SK-N-SH (cell line): ENCODE results near the gene SRGN. TPM values are rescaled to one million over a fixed set of nuclear protein-coding genes. Genes with fewer than 3 reads are reported as not detected.

Experiments
- CTCF ChIA-PET: fragments of 300-600, 350-600 bp; formaldehyde crosslinking; extraction: SDS; loops from one replicate; lab custom pipeline; 2021; lab: Yijun Ruan, JAX
- POLR2A ChIA-PET: fragments of 350-600 bp; sonication (Branson Sonifier 250); formaldehyde crosslinking; extraction: SDS; loops from one replicate; lab custom pipeline; 2020; ENCODE audit warnings: antibody characterized with exemption, inconsistent platforms; lab: Yijun Ruan, JAX
- DNase-seq: peaks from one replicate; pipeline ENCODE4 v3.0.0; 2012
- H2AFZ ChIP-seq: fragments of 200-600 bp; sonication (generic); 2 replicates; pipeline ENCODE4 v1.8.1; 2016; ENCODE audit warnings: antibody characterized with exemption, mild to moderate bottlenecking, low read depth
- H3F3A ChIP-seq: fragments of 200-600 bp; sonication (generic); replicated peaks from 2 replicates; pipeline ENCODE3; 2016; ENCODE audit warnings: antibody characterized with exemption, mild to moderate bottlenecking; ENCODE audit not compliant: insufficient read depth
- H3K27ac ChIP-seq, 2 experiments: fragments of 200-500 bp in 1 of 2; fragments of 200-600 bp in 1 of 2; sonication (Bioruptor generic) in 1 of 2; sonication (generic), shearing (Covaris generic) in 1 of 2; 2 replicates each; pipeline versions ENCODE4 v1.5.1 to v1.6.1; 2014 to 2016; ENCODE audit warnings: low read depth in 2 of 2, inconsistent platforms in 1 of 2, low read length in 1 of 2, mild to moderate bottlenecking in 1 of 2, mixed read lengths in 1 of 2
- H3K27me3 ChIP-seq: fragments of 200-600 bp; sonication (generic), shearing (Covaris generic); 2 replicates; pipeline ENCODE4 v1.6.1; 2016; ENCODE audit warnings: mixed run types; ENCODE audit not compliant: insufficient read depth
- H3K36me3 ChIP-seq, 2 experiments: fragments of 200-500 bp in 1 of 2; fragments of 200-600 bp in 1 of 2; sonication (Bioruptor generic) in 1 of 2; sonication (generic) in 1 of 2; replicated peaks in 1 of 2; 2 replicates each; pipeline versions ENCODE3 to v1.5.1; 2014 to 2016; ENCODE audit warnings: low read length in 1 of 2, mild to moderate bottlenecking in 1 of 2; ENCODE audit not compliant: insufficient read depth in 2 of 2, control insufficient read depth in 1 of 2
- H3K4me1 ChIP-seq, 2 experiments: fragments of 200-500 bp in 1 of 2; fragments of 200-600 bp in 1 of 2; sonication (Bioruptor generic) in 1 of 2; sonication (generic), shearing (Covaris generic) in 1 of 2; 2 replicates each; pipeline versions ENCODE4 v1.5.1 to v1.6.1; 2014 to 2016; ENCODE audit warnings: low read depth in 1 of 2, low read length in 1 of 2, mixed run types in 1 of 2; ENCODE audit not compliant: insufficient read depth in 2 of 2, control insufficient read depth in 1 of 2
- H3K4me2 ChIP-seq: fragments of 200-600 bp; sonication (generic), shearing (Covaris generic); 2 replicates; pipeline ENCODE4 v1.6.1; 2017; ENCODE audit warnings: mixed run types
- H3K4me3 ChIP-seq, 2 experiments: fragments of 200-500 bp in 1 of 2; fragments of 200-600 bp in 1 of 2; sonication (Bioruptor generic) in 1 of 2; sonication (generic), shearing (Covaris generic) in 1 of 2; 2 replicates each; pipeline versions ENCODE4 v1.5.1 to v1.8.1; 2014 to 2016; ENCODE audit warnings: low read depth in 2 of 2, inconsistent platforms in 1 of 2, low read length in 1 of 2, mild to moderate bottlenecking in 1 of 2, mixed read lengths in 1 of 2, moderate library complexity in 1 of 2
- H3K79me2 ChIP-seq: fragments of 200-600 bp; sonication (generic); 2 replicates; pipeline ENCODE4 v1.8.1; 2017; ENCODE audit warnings: mild to moderate bottlenecking; ENCODE audit not compliant: insufficient read depth
- H3K9ac ChIP-seq: fragments of 200-600 bp; sonication (generic); 2 replicates; pipeline ENCODE4 v1.6.1; 2017; ENCODE audit warnings: mixed run types
- H3K9me2 ChIP-seq: fragments of 200-600 bp; sonication (generic); 2 replicates; pipeline ENCODE4 v1.6.1; 2017; ENCODE audit warnings: mixed run types
- H3K9me3 ChIP-seq: fragments of 200-600 bp; sonication (generic); 2 replicates; pipeline ENCODE4 v1.6.1; 2017; ENCODE audit warnings: mixed run types, mild to moderate bottlenecking, moderate library complexity
- H4K20me1 ChIP-seq: fragments of 200-600 bp; sonication (generic); 2 replicates; pipeline ENCODE4 v1.6.1; 2017; ENCODE audit warnings: mild to moderate bottlenecking, mixed run types; ENCODE audit not compliant: insufficient read depth
- CHD2 ChIP-seq: fragments of 150-350 bp; IDR thresholded peaks from 2 replicates; pipeline ENCODE4 v1.6.1; 2018; ENCODE audit warnings: low read length; ENCODE audit not compliant: partially characterized antibody
- ELF1 ChIP-seq: IDR thresholded peaks from 2 replicates; pipeline ENCODE4 v1.4.0; 2012
- EZH2phosphoT487 ChIP-seq: fragments of 200-600 bp; sonication (generic); IDR thresholded peaks from 2 replicates; pipeline ENCODE4 v1.6.1; 2017; ENCODE audit warnings: low read depth, mixed run types, mild to moderate bottlenecking, antibody characterized with exemption, moderate library complexity, borderline replicate concordance
- FOXM1 ChIP-seq: IDR thresholded peaks from 2 replicates; pipeline ENCODE4 v1.4.0; 2012; ENCODE audit warnings: low read depth, mild to moderate bottlenecking
- GABPA ChIP-seq: IDR thresholded peaks from 2 replicates; pipeline ENCODE4 v1.4.0; 2012; ENCODE audit warnings: low read depth, mild to moderate bottlenecking
- GATA2 ChIP-seq: sonication (generic); formaldehyde crosslinking; IDR thresholded peaks from 2 replicates; pipeline ENCODE4 v1.5.0; 2020; ENCODE audit warnings: mild to moderate bottlenecking, missing genetic modification reagents
- MAX ChIP-seq: IDR thresholded peaks from 2 replicates; pipeline ENCODE4 v1.4.0; 2012; ENCODE audit warnings: low read depth
- MXI1 ChIP-seq: IDR thresholded peaks from 2 replicates; pipeline ENCODE4 v1.6.1; 2012; ENCODE audit warnings: mild to moderate bottlenecking, low read depth, low read length, improper control_type of control experiment
- NFIC ChIP-seq: IDR thresholded peaks from 2 replicates; pipeline ENCODE4 v1.4.0; 2012; ENCODE audit warnings: borderline replicate concordance
- PBX3 ChIP-seq: IDR thresholded peaks from 2 replicates; pipeline ENCODE4; 2012
- POLR2AphosphoS5 ChIP-seq: IDR thresholded peaks from 2 replicates; pipeline ENCODE4 v1.6.1; 2012; ENCODE audit warnings: low read depth, low read length
- RCOR1 ChIP-seq: fragments of 150-350 bp; IDR thresholded peaks from 2 replicates; pipeline ENCODE4 v1.6.1; 2017; ENCODE audit warnings: antibody characterized with exemption, low read length
- RFX5 ChIP-seq: IDR thresholded peaks from 2 replicates; pipeline ENCODE4 v1.6.1; 2012; ENCODE audit warnings: mild to moderate bottlenecking, improper control_type of control experiment, low read length
- RXRA ChIP-seq: IDR thresholded peaks from 2 replicates; pipeline ENCODE4 v1.4.0; 2012; ENCODE audit warnings: low read depth, mild to moderate bottlenecking, borderline replicate concordance
- SMC3 ChIP-seq: IDR thresholded peaks from 2 replicates; pipeline ENCODE4 v1.6.1; 2012; ENCODE audit warnings: low read depth, low read length, improper control_type of control experiment
- TAF1 ChIP-seq: IDR thresholded peaks from 2 replicates; pipeline ENCODE4 v1.6.1; 2012; ENCODE audit warnings: low read depth, mild to moderate bottlenecking, low read length, moderate library complexity, borderline replicate concordance
- TCF12 ChIP-seq: IDR thresholded peaks from 2 replicates; pipeline ENCODE4 v1.4.0; 2012
- TEAD4 ChIP-seq: IDR thresholded peaks from 2 replicates; pipeline ENCODE4 v1.4.0; 2012; ENCODE audit warnings: mild to moderate bottlenecking, borderline replicate concordance; ENCODE audit not compliant: insufficient read depth
- USF2 ChIP-seq: fragments of 150-350 bp; IDR thresholded peaks from 2 replicates; pipeline ENCODE4 v1.6.1; 2017; ENCODE audit warnings: antibody characterized with exemption, low read length, low read depth, borderline replicate concordance
- YY1 ChIP-seq: IDR thresholded peaks from 2 replicates; pipeline ENCODE4 v1.4.0; 2012; ENCODE audit warnings: low read depth, mild to moderate bottlenecking
- WGBS: methylation state at CpG from one replicate; pipeline ENCODE4 v1.1.6; 2017; ENCODE audit warnings: low lambda C conversion rate; 5-methylcytosine and 5-hydroxymethylcytosine counted together
- polyA plus RNA-seq, 3 experiments: library from polyadenylated mRNA; depleted of rRNA; stranded (reverse); fragments of >200 nt; gene quantifications; 2 replicates each; pipeline ENCODE4 v1.2.3, GENCODE V29; 2012
- TF ChIP-seq, protein P1 (sequence below): fragments of 150-350 bp; IDR thresholded peaks from 2 replicates; pipeline ENCODE4 v1.6.1; 2016; ENCODE audit warnings: mild to moderate bottlenecking, low read depth, low read length

SRGN gene
- polyA plus RNA-seq, 1 of the 3 experiments (the other 2 are of a cell fraction) = 0.10 TPM

DNA sequence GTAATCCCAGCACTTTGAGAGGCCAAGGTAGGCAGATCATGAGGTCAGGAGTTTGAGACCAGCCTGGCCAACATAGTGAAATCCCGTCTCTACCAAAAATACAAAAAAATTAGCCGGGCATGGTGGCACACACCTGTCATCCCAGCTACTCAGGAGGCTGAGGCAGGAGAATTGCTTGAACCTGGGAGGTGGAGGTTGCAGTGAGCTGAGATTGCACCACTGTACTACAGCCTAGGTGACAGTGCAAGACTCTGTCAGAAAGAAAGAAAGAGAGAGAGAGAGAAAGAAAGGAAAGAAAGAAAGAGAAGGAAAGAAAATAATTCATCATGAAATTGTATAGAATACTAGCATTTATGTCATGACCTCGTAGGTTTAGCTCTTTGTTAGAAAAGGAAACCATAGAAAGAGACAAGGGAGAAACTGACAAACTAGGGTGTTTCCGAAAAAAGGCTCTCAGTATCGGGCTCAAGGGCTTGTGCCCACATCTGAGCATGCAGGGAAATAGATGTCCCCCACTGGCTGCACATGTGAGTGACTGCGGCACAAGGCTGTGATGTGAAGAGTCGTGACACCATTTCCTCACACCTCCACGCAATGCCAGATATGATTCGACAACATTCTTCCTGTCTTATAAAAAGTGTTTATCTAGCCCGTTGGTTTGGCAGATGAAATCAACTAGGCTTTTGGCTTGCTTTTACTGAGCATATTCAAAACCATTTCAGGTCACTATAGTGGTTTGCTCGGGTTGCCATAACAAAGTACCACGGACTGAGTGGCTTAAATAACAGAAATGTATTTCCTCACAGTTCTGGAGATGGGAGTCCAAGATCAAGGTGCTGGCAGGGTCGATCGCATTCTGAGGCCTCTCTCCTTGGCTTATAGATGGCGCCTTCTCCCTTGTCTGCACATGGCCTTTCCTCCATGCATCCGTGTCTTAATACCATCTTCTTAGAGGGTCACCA is 2.0 kb downstream of the SRGN start:
- Histone ChIP-seq H3K9me3 (no peaks in the 10 kb centered on the region), H3K4me1 (no peaks in the 10 kb centered on the region), H4K20me1 (no peaks in the 10 kb centered on the region), H3K9me2 (no peaks in the 10 kb centered on the region), H3K4me3 (no peak overlapping the region), H3K4me2 (no peak overlapping the region), H3K27me3 (no peaks in the 10 kb centered on the region), H3F3A (peaks cover 9% of the 10 kb centered on the region), H3K79me2 (no peaks in the 10 kb centered on the region), H3K9ac (no peak overlapping the region), H3K36me3 (no peaks in the 10 kb centered on the region), H3K27ac (no peak overlapping the region), H2AFZ (no peak overlapping the region)
- CTCF ChIA-PET = interaction anchor here (0.9 kb wide), 1 partner anchor 85 kb away, joined by 4 read pairs; no protein-coding TSS in a partner anchor
- 78% methylated on average over 16 of the region's 16 CpGs for WGBS
- no peak for TF ChIP-seq GATA2 (CRISPR knock-in tag)
- no peak for TF ChIP-seq USF2
- TF ChIP-seq TCF12 = no peak
- TF ChIP-seq EZH2phosphoT487 = no peak
- TF ChIP-seq RFX5 = no peak
- TF ChIP-seq MXI1 = no peak
- TF ChIP-seq YY1 = no peak
- no peak for TF ChIP-seq TEAD4
- TF ChIP-seq PBX3 = no peak
- no peak for DNase-seq
- POLR2A ChIA-PET = no interaction called here

GRCh38 chr10:69090685-69091084 is 2.8 kb downstream of the SRGN start:
- Histone ChIP-seq H3K9ac (no peak overlapping the region), H3K4me3 (no peak overlapping the region), H3K27me3 (no peaks in the 10 kb centered on the region), H2AFZ (no peak overlapping the region), H3F3A (peaks cover 9% of the 10 kb centered on the region), H4K20me1 (no peaks in the 10 kb centered on the region), H3K36me3 (no peaks in the 10 kb centered on the region), H3K9me3 (no peaks in the 10 kb centered on the region), H3K9me2 (no peaks in the 10 kb centered on the region), H3K27ac (no peak overlapping the region), H3K4me1 (no peaks in the 10 kb centered on the region), H3K79me2 (no peaks in the 10 kb centered on the region), H3K4me2 (no peak overlapping the region)
- ChIA-PET POLR2A (no interaction called here), CTCF (interaction anchor here (0.9 kb wide), 2 partner anchors 86 to 101 kb away, joined by 3 to 4 read pairs; no protein-coding TSS in a partner anchor)
- no peak for DNase-seq
- WGBS = 89% methylated on average over 1 of the region's 1 CpG
- no peak for TF ChIP-seq EZH2phosphoT487
- no peak for TF ChIP-seq MAX
- no peak for TF ChIP-seq POLR2AphosphoS5
- TF ChIP-seq RFX5 = no peak
- no peak for TF ChIP-seq FOXM1
- TF ChIP-seq RCOR1 = no peak
- TF ChIP-seq GABPA = no peak
- no peak for TF ChIP-seq SMC3
- TF ChIP-seq TEAD4 = no peak
- TF ChIP-seq RXRA = no peak
- TF ChIP-seq ELF1 = no peak
- no peak for TF ChIP-seq NFIC
- no peak for TF ChIP-seq PBX3
- TF ChIP-seq CHD2 = no peak
- no peak for TF ChIP-seq TCF12
- no peak for TF ChIP-seq TAF1
- TF ChIP-seq, protein P1, sequence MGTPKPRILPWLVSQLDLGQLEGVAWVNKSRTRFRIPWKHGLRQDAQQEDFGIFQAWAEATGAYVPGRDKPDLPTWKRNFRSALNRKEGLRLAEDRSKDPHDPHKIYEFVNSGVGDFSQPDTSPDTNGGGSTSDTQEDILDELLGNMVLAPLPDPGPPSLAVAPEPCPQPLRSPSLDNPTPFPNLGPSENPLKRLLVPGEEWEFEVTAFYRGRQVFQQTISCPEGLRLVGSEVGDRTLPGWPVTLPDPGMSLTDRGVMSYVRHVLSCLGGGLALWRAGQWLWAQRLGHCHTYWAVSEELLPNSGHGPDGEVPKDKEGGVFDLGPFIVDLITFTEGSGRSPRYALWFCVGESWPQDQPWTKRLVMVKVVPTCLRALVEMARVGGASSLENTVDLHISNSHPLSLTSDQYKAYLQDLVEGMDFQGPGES = no peak
